Forelimb muscle (tissue), 1 donor: ENCODE measurements around the gene GSK3B. TPM values are rescaled to one million over a fixed set of nuclear protein-coding genes. Genes with fewer than 3 reads are reported as not detected.

Experiments
- DNase-seq: peaks from one replicate; pipeline ENCODE4 v3.0.0-alpha.2; 2013; ENCODE audit warnings: low read depth
- polyA plus RNA-seq: library from polyadenylated mRNA; unstranded; fragments of 120-200 nt; gene quantifications from one replicate; pipeline ENCODE4 v1.2.1, GENCODE V29; 2013; ENCODE audit not compliant: insufficient read length

The GSK3B gene
- polyA plus RNA-seq, 1 donor: 26.5 TPM

DNA sequence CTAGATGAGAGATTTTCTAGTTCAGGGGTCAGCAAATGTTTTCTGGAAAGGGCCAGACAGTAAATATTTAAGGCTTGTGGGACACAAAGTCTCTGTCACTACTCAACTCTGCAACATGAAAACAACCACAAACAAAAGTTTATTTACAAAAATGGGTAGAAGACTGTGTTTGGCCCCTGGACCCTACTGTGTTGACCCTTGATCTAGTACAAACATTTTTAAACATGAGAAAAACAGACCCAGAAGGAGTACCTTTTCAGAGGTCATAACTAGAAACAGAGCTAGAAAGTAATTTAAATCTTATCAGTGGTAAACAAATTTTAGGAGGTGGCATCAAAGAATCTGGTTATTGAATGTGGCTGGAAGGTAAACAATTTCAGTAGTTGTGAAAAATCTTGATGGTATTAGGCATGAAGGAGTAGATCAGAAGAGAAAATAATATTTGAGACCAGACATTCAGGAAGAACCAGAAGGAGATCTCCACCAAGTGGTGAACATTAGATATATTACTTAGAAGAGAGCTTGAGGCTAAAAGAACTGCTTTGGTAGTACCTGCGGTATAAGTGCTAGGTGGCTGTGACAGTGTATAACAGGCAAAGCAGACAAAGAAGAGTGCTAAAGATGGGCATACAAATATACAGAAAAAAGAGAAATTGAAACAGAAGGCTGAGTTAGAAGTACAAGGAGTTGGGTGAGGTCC, 210.6 kb downstream of the GSK3B start:
- DNase-seq: no peak

DNA sequence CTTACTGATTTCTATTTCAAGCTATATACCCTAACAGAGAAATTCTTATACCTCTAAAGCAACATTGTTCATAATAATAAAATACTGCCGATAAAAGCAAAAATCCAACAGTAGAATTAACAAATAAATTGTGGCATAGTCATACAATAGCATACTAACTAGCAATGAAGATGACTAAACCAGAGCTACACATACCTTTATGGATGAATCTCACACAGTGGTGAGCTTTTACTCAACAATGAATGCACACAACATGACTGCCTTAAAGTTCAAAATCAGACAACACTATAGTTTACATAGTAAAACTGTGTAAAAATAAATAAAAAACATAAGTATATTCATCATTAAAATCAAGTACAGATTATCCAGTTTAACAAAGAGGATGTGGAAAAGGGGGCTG, 213.3 kb downstream of the GSK3B start:
- DNase-seq: no peak

DNA sequence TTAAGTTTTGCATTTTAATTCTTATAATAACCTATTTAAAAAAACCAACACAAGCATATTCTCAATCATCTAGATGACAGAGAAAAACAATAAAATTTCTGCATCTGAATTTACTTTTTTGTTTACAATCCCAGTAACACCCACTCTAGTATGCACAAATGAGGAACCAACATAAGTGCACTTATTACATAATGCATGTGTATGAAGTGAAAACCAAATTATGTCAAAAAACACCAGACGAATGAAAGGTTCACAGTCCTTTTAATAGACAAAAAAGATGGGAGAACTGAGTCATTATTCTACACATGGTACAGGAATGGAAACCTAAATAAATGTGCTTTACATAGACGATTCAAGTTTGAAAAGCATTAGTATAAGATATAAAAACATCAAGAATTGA, 220.6 kb downstream of the GSK3B start:
- DNase-seq: no peak

DNA sequence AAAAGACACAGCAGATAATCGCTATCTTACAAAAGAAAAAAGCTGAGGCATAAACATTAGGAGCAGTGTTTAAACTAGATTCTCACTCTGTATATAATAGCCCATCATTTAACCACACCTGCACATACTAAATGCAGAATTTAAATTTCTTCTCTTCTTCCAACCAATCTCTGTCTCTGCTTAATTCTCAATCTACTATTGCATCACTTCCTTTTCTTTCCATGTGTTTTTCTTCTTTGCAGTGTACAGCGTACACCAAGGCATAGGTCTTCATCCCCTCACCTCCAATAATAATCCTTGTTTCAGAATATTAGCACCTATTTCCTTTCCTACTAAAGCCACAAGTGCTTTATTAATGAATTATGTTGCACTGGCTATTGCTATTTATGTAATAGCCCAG, 221.5 kb downstream of the GSK3B start:
- DNase-seq: no peak

DNA sequence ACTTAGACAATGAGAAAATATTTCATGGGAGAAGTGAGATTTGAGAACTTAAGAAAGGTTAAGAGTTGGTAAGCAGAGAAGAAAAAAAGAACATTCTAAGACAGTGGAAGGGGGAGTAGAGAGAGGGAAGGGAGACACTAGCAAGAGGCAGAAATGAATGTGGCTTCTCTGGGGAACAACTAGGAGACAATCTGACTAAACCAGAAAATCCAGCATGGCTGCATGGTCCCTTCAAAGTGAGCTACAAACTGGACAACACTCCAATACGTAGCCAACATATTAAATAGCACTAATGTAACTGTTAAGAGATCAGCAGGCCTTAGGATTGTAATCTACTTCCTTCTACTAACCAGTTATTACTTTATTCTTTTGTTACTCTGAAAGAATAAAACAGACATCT, 222.7 kb downstream of the GSK3B start:
- no peak for DNase-seq

DNA sequence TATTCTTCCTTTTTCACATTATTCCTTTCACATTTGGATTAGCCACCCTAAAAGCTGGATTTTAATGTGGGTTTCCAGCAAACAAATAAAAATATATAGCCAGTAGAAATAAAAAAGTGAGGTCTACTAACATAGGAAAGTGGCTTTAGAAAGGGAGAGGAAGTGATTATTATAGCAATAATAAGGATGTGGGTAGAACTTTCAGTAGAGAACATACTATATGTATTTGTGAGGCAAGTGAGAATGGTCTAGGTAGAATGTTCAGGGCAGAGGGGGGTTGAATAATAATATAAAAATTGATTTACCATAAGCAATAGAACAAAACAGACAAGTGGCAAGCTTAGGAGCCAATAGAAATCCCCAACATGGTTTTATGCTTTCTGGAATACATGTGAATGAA, 223.7 kb downstream of the GSK3B start:
- DNase-seq: no peak

DNA sequence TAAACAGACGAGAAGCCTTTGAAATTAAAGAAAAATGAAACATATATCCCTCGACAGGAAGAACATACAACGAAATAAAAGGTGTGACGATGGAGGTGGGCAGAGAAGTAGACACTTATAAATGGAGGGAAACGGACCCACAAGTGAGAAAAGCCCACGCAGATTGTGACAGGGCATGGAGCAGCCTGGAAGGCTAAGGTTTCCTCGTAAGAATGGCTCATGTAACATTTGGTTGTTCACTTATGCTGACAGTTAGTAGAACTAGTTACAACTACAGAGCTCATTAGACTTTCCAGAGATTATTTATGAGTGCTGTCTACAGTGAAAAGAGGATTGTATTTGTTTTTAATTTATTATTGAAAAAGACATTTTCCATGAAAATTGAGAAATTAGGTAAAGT, 229.8 kb downstream of the GSK3B start:
- no peak for DNase-seq

DNA sequence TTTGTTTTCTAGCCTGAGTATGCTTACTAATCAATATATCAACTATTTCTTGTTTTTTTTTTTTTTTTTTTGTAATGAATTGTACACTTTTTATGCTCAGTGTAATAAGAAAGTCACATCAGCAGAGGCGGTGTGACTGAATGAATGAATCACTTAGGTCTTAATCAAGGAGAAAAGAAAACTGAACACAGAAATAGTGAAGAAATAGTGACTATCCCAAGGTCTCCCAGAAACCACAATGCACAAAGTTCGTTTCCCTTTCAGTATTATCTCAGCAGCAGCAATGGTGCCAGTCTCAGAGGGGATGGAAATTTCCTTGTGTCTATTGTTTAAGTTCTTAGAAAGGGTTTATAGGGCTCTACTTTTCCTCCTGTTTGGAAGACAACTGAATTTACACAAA, 231.6 kb downstream of the GSK3B start:
- DNase-seq: no peak

DNA sequence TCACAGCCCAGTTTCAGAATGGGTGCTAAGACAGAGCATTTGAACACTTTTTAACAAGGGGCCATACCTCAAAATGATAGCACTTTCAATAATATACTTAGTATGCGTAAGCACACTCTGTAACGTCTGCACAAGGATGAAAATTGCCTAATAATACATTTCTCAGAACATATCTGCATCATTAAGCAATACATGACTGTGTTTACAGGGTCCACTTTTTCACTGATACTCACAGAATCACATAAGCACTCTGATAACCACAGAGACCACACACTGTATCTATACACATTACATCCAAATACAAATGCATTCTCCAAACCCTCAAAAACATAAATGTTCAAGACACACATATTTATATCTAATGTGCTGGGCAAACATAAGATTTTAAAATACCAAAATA, 232.6 kb downstream of the GSK3B start:
- no peak for DNase-seq

DNA sequence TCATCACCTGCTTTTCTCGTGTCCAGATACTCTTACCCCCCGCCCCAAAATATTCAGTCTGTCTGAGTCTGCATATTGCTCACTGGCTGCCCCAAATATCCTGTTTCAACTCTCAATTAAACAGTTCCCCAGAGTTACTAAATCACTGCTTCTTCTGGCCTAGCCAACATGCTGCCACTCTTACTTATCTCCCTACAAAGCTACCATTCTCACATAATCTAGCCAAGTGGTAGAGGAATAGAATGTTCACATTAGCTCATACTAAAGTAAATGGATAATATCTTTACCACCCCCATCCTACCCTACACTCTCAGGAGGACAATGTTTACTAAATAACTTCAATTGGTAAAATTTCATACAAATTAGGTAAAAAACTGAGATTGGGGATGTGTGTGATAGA, 234.5 kb downstream of the GSK3B start:
- DNase-seq: no peak

DNA sequence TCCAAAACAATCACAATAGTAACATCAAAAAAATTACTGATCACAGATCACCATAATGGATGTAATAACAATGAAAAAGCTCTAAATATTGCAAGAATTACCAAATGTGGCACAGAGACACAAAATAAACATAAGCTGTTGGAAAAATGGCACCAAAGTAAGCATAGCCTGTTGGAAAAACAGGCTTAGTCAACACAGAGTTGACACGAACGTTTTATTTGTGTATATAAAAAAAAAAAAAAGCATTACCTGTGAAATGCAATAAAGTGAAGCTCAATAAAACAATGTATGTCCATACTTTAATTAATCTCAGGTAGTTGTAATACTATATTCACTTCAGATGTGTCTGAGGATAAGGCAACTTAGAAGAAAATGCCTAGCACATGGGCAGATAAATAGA, 235.3 kb downstream of the GSK3B start:
- no peak for DNase-seq

DNA sequence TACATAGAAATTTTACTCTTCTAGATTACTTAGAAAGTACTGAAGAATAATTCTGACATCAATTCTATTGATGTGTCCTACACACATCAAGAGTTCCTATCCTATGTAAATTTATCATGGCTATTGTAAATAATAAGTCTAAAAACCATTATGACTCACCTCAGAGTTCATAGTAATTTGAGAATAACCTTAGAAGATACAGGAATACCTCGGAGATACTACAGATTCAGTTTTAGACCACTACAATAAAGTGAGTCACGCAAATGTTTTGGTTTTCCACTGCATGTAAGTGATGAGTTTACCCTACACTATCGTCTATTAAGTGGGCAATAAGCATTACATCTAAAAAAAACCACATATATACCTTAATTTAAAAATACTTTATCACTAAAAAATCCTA, 237.6 kb downstream of the GSK3B start:
- no peak for DNase-seq

DNA sequence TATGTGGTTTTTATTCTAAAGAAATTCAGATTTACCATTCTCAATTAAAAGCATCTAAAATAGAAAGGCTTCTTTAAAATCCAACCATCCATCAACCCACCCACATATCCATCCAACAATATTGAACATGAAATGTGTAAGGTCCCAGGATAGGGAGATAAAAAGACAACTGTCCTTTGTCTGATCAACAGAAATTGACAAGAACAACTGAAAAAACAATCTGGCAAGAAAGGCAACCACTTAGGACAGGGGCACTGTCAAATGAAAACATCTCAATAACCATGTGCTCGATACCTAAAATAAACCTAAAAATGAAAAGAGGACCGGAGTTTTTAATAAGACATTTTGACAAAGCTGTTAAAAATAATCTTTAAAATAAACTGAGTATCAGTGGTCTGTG, 245.1 kb downstream of the GSK3B start:
- DNase-seq: no peak

DNA sequence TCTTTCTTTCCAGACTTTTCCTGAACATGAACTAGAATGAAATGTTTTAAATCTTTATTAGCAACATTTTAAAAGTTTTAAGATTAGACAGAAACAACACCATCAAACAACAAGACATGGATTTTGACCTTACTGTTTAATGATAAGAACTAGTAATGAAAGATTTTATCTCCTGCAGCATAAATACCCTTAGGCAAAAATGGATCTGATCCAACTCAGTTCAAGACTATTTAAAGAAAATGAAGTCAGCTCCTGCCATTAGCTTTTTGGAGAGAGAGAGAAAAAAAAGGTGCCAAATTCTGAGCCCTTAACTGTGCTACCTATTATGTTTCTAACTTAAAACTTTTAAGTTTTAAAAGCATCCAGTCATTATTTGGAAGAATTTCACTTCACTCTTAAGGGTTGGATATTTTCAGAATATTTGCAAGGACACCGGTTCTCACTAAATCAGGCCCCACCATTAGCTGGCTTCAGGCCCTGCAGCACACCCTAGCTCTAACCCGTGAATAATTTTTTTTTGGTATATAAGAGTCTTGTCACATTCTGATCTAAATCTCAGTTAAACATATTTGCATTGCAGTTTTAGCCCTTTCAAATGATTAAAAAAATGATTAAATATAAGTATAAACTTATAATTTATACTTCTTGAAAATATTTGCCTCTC, 252.3 kb downstream of the GSK3B start:
- DNase-seq: no peak

DNA sequence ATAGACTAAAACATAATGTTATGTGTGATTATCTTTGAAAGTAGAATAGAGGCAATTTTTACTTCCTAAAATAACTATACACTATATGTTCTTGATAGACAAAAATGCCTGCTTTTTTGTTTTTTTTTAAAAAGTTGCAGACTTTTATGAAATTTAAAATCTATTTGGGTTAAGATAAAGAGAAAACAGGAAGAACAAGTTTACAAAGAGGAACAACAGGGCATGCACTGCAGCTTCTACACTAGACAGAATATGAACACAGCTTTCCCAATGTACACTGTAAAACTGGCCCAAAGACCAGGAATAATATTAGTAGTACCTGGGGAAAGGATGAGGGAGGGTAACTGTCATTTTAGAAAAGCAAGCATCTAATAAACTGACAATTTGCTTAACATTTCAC, 258.7 kb downstream of the GSK3B start:
- no peak for DNase-seq

DNA sequence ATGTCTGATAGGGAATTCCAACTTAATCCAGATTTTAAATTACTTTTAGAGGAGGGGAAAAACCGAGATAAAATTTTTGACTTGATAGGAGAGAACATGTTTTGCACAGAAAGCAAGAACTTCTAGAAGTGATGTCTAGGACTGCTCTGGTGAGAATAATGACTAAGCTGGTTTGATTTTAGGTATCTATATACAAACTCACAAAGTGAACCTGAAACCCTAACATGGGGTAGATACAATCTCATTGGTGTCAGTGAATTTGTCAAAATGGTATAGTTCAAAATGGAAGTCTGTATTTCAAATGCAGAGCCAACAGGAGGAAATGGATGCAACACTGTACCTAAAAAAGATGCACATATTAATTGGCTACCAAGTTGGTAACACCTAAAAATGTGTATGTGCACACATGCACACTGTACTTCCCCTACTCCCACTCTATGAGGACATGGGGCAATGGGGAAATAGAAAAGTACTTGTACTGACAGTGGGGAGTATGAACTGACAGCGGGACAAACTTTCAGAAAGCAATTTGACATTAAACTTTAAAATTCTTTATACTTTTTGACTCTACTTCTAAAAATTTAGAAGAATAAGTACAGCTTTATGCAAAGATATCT, 259.4 kb downstream of the GSK3B start:
- no peak for DNase-seq

DNA sequence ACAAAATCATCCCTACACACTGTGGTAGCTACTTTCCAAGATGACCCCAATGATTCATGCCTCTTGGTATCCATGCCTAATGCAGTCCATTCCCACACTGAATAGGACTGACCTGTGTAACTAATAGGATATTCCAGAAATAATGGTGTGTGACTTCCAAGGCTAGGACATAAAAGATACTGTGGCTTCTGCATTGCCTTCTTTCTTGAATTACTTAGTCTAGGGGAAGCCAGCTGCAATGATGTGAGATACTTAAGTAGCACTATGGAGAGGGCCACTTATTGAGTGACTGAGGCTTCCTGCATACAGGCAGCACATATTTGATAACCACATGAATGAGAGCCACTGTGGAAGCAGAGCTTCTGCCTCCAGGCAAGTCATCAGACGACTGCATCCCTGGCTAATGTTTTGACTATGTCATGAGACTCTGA, 262.3 kb downstream of the GSK3B start:
- no peak for DNase-seq

DNA sequence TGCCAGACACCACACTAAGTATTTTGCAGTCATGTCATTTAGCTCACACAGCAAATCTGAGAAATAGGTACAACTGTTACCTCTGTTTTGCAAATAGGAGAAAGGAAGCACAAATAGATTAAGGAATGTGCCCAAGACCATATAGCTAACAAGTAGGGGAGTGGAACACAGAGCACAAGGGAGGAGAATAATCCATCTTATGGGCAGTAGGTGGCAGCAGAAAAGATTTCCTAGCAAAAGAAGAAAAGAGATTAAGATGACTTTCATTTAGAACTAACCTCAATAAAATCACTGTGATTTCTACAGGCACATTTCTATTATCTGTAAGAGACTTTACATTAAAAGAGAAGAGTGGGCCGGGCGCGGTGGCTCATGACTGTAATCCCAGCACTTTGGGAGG, 263.2 kb downstream of the GSK3B start:
- no peak for DNase-seq

DNA sequence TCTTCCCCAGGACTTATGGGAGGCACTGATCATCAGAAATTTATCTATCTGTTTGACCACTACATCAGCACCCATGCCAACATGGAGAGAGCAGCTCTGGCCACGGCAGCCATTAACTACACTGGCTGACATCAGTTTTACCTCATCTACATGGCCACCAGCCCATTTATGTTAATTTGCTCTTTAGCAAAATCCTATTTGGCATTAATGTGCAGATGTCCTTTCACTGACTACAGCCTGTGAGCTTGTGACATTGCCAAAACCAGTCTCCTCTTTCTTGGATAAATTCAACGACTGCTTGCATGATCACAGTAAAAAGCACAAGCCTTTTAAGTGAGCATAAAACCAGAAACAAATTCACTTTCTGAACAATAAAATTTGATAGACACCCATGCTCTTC, 264.8 kb downstream of the GSK3B start:
- no peak for DNase-seq

DNA sequence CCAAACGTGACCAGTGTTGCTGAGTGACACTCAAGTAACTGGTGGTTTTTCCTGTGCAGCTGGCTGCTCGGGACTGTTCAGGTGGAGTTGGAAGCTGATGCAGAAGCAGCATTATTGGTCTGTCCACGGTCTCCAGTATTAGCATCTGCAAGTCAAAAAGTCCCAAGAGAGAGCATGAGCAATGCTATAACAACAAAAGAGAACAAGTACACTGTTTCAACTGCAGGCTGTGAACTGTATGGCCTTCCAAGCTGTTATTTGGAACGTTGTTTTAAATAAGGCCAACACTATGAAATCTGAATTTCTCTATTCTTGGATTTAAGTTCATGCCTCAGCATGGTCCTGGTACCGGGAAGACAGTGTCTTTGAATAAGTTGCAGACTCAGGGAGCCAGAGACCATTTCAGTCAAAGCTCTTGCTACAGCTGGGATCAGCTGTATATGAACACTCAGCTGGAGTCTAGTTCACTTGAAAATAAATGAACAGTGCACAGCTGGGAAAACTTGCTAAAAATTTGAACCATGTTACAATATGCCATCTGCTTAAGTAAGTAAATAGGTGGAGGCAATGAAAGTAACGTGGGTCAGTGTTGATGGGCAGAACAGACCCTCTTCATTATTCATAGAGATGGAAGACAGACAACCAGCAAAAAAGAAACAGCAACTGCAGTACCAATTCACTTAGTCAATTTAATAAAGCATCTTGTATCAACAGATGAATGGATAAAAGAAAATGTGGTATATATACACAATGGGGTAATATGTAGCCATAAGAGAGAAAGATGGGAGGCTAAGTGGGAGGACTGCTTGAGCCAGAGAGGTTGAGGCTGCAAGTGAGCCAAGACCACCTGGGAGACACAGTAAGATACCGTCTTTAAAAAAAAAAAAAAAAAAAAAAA, 267.3 kb downstream of the GSK3B start:
- DNase-seq: no peak

DNA sequence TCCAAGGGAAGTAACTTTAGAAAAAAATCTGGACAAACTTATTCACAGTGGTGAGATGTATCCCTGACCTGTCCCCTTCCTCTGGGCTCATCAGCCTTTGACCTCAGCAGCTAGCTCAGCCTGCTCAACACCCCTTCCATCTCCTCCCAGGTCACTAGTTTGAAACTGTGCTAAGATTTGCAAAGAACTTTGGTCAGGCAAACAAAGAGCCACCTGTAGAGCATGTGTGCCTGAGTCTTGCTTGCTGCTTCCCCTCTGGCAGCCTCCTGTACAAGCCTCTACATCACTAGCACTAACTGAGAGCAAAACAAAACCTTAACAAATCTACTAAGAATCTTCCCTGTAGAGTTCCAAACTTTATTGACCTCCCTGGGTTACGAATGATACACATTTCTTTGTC, 268.4 kb downstream of the GSK3B start:
- DNase-seq: no peak

DNA sequence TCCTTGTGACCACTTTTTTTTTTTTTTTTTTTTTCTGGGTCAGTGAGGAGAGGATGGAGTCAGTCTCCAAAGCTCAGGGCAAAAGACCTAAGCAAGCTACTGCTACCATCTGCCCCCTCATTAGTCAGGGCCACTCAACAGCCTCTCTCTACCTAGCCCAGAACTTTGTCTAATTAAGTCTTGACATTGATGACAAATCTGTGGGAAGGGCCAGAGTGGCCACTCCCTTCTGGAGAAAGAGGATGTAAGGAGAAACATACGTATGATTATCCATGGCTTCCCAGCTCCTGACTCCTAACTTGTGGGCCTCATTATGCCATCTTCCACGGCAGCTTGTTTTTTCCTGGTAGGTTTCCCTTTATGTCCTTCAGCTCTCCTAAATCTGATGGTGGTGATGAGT, 274.4 kb downstream of the GSK3B start:
- no peak for DNase-seq
